Left renal pelvis (tissue), 4 donors: Measurements from ENCODE around the gene CD79A. TPM values are rescaled to one million over a fixed set of nuclear protein-coding genes. Genes with fewer than 3 reads are reported as not detected.
"Not testable (repeated sequence)": the region's sequence is repeated elsewhere in the genome, so short reads cannot be mapped to it uniquely, and the experiment has no call there.

Source experiments
- DNase-seq, 4 donors: peaks; one replicate each; pipeline ENCODE4 v3.0.0-alpha.2; 2013; ENCODE audit warnings: low read depth in 4 of 4, low spot score in 3 of 4
- polyA plus RNA-seq, 4 donors: library from polyadenylated mRNA; unstranded; fragments of 120-200 nt; gene quantifications; one replicate each; pipeline ENCODE4 v1.2.1, GENCODE V29; 2013; ENCODE audit not compliant: insufficient read length in 4 of 4

CD79A gene
- polyA plus RNA-seq, 4 donors = 0.62 to 2.3 (median 0.94) TPM

DNA sequence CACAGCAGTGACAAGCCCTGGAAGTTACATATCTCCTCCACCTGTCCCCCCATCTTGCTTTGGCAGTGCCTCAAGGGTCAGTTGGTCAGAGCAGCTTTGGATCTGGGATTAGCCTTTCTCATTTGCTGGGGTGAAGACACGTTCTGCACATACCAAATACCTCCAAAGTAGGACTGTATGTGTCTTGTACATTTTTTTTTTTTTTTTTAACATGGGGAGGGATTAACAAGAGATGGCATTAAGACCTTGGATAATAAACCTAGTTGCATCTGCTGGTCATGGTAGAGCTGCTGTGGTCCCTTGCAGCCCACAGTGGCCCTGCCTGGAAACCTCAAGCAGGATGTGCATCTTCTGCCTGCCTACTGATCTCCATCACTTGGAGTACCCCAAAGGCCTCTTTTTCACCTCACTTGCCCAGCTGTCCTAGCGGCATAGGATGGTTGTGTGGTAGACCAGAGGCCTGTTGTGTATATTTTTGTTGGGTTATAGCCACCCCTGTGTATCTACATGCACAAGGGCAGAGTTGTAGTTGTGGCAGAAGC lies 14.6 kb upstream of the CD79A start:
- no peak for DNase-seq

DNA sequence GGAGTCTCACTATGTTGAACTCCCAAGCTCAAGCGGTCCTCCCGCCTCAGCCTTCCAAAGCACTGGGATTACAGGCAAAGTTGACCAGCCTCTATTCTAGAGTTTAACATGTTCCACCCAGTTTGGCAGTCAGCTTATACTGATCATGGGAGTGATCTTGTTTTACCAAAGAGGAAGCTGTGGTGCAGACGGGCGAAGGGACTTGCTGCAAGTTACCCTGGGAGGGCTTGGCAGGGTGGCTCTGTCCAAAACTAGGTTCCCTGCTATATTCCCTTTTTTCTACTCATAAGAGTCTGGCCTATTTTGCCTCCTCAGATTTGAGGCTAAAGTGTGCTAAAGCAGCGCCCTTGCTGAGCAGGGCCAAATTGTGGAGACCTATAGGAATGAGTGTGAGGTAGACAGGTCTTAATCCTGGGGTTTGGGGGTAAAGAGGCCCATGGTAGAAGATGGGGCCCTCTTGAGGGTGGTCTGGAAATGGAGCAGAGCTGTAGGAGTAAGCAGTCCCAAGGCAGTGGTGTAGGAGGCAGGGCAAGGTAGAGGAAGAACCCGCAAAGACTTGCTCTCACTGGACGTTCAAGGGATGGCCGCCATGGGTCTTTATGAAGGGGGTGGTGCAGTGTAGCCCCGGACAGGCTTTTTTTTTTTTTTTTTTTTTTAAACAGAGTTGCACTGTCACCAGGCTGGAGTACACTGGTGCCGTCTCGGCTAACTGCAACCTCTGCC lies 13.7 kb upstream of the CD79A start:
- DNase-seq = no peak

DNA sequence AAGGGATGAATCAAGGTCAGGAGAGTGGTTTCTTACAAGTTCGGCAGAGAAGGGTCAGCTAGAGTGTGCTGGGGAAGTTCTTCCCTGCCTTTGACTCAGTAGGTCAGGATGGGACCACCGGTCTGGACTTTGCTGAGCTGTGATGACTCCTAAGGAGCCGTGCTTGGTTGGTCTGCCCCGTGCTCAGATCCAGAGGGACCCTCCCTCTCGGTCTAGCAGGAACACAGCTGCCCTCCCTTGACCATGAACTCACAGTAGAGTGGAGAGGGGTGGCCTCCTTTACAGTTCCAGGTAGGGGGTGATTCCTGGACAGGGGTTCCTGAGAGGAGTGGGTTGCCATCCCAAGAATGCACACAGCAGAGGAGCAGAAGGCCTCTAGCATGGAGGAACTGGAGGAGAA lies 12.7 kb upstream of the CD79A start:
- no peak for DNase-seq

DNA sequence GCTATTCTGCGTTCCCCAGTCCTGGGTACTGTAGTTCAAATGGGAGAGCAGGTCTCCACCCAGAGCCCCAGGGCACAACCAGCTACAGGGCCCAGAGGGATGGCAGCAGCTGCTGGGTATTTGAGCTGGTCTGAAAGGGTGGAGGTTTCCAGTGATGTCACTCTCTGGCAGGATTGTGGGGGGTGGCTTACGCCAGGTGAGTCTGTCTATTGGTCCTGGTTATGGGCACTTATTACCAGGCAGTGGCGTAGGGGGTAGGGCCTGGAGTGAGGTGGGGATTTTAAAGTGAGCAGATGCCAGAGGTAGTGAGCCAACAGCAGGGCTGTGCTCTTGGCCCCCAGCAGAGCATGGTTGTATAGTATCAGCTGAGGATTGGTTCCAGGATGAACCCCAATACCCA lies 10.8 kb upstream of the CD79A start:
- DNase-seq = no peak

DNA sequence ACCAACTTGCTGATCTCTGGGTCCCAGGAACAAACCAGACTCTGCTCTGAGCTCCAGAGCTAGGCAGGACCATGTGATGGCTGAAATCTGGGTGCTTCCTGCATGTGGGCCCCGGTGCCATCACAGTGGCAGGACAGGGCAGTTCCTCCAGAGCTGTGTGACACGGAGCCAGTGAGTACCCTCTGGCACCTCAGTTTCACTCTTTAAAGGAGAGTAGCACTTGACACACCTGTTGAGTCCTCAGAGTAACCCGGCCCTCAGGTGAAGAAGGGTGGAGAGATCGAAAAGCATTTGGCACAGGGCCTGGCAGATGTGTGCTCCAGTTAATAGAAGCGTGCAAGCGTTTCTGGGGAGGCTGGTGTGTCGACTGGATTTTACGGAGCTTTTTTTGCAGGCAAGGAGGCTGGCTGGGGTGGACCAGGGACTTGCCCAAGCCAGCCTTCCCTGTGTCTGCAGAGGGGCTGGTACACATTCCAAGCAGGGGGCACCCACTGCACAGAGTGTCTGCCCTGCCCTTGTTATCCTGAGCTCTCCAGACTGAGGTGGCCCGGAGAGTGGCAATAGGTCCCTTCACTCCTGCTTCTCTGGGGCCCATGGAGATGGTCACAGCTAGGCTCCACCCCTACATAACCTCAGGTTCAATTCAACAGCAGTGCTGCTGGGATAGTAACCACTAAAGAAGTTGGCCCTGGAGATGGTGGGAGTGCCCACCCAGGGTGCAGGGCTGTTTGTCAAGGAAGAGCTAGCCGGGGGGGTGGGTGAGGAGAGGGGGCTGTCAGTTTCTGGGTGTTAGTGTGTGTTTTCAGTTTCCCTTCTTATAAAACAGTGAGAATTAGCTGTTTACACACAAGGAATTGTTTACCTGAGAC lies 8.7 kb upstream of the CD79A start:
- DNase-seq = no peak

DNA sequence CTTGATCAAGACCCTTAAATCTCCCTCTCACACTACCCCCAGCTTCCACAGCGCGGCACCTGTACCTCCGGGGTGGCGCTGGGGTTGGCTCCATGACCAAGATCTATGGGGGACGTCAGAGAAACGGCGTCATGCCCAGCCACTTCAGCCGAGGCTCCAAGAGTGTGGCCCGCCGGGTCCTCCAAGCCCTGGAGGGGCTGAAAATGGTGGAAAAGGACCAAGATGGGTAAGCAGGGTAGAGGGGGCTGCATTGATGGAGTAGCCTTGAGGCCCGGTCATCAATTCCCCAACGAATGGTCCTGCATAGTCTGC lies 8.1 kb upstream of the CD79A start:
- no peak for DNase-seq

DNA sequence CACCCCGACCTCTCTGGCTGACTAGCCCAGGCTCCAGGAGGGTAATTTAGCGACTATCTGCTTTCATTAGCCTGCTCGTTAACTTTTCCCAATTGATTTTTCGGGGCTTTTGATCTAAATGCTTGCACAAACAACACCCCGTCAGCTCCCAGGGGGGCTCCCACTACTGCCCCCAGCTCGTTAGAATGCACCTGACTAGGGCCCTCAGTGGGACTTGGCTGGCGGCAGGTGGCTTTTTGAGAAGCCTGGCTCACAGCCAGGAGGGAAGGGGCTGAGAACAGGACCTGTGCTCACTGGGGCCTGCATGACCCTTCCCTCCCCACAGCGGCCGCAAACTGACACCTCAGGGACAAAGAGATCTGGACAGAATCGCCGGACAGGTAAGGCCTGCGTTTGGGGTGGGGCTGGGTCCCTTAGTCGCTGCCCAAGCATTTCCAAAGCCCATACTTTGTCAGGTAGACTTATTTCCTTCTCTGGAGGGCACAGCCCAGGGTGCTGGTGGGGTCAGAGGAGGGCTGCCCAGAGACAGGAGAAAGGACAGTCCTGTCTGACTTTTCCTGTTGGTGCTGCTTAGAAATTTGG lies 7.6 kb upstream of the CD79A start:
- no peak for DNase-seq

DNA sequence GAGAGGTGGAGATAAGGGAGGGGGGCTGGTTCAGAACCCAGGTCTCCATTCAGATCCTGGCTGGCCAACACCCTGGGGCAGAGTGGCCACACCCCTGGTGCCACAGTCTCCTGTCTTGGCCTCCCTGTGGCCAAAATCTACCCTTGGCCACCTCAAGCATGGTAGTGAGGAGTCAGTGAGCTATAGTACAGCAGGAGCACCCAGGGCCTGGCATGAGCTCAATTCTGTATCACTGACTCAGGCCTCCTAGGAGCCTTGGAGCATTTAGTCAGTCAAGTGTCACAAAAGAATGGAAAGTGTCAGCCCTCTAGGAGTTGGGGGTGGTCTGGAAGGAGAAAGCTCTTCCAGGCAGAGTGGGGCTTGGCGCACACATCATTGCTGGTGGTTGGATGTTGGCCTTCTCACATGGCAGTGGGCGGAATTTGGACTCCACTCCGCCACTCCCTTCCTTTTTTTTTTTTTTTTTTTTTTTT lies 6.6 kb upstream of the CD79A start:
- no peak for DNase-seq

DNA sequence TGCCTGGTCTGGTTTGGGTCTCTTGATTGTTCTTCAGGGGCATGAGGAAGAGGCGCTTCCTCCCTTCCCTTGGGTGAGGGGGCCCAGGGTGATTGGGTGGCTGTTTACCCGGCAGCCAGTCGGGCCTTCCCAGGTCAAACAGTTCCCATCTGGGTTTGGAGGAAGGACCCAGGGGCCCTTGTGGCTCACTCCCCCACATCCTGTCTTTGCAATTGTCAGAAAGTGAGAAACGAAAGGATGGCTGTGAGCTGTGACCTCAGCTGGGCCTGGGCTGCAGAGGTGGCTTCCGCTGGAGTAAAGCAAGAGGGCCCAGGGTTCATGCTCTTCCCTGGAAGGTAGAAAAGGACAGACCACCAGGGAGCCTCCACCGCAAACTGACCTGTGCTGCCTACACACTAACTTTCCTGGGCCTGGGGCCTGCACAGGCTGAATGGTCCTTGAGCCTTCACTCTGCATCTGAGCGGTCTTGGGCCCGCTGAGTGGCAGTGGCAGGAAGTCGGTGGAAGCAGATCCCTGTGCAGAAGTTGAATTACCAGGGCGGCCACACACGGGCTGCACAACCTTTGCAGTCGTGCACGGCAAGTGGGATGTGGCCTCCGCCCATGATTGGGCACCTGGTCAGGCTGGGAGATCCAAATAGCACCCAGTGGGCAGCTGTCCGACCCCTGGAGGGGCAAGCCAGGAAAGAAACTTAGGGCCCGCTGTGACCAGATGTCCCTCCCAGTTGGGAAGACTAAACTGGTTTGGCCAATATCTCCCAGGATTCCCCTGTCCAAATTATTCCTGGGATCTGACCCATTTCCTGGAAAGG lies 5.3 kb upstream of the CD79A start:
- no peak for DNase-seq

DNA sequence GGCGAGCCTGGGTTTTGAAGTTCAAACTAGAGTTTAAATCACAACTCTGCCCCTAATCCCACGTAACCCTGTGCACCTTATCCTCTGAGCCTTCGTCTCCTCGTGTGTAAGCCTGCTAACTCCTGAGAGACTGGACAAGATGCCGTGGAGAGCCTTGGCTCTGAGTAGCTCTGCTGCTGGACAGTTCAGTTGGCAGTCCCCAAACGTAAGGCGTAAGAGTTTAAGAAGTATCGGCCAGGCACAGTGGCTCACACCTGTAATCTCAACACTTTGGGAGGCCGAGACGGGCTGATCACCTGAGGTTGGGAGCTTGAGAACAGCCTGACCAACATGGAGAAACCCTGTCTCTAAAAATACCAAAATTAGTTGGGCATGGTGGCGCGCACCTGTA lies 4.7 kb upstream of the CD79A start:
- no peak for DNase-seq

DNA sequence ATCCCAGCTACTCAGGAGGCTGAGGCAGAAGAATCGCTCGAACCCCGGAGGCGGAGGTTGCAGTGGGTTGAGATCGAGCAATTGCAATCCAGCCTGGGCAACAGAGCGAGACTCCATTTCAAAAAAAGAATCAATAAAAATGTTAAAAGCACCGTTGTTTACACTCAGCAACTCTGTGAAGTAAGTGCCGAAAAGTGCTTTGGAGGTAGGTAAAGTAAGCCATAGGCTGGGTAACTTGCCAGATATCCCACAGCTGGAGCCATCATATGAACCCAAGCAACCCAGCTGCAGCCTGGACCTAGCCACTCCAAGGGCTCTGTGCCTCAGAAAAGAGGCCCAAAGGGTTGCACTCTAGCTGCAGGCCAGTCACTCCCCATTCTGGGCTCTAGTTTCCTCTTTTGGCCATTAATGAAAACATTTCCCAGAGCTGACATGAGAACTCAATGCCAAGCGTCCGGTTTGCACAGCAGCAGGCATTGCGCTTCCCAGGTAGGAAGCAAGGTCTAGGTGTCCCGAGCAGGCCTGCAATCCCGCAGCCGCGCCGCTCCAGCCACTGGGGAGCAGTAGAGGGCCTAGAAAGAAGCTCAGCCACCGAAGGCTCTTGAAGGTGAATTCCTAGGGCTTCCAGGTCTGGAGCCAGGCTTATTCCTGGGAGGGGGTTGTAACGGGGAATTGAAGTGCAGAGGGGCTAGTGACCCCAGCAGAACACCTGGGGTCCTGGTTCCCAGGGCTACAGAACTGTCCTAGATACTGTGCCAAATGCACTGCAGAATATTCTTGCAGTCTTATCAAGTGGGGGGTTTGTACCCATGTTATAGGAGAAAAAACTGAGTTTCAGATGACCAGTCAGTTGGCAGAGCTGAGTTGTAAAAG lies 4.1 kb upstream of the CD79A start:
- no peak for DNase-seq

DNA sequence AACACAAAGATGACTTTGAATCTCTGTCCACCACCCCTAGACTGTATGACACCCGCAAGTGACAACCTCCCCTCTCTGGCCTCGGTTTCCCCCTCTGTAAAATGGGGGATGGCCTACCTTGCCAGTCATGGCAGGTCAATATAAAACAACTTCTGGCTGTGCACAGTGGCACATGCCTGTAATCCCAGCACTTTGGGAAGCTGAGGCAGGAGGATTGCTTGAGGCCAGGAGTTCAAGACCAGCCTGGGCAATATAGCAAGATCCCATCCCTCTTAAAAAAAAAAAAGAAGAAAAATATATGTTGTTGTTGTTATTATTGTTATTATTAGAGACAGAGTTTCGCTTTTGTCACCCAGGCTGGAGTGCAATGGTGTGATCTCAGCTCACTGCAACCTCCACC lies 1.1 kb upstream of the CD79A start:
- not testable (repeated sequence) for DNase-seq

DNA sequence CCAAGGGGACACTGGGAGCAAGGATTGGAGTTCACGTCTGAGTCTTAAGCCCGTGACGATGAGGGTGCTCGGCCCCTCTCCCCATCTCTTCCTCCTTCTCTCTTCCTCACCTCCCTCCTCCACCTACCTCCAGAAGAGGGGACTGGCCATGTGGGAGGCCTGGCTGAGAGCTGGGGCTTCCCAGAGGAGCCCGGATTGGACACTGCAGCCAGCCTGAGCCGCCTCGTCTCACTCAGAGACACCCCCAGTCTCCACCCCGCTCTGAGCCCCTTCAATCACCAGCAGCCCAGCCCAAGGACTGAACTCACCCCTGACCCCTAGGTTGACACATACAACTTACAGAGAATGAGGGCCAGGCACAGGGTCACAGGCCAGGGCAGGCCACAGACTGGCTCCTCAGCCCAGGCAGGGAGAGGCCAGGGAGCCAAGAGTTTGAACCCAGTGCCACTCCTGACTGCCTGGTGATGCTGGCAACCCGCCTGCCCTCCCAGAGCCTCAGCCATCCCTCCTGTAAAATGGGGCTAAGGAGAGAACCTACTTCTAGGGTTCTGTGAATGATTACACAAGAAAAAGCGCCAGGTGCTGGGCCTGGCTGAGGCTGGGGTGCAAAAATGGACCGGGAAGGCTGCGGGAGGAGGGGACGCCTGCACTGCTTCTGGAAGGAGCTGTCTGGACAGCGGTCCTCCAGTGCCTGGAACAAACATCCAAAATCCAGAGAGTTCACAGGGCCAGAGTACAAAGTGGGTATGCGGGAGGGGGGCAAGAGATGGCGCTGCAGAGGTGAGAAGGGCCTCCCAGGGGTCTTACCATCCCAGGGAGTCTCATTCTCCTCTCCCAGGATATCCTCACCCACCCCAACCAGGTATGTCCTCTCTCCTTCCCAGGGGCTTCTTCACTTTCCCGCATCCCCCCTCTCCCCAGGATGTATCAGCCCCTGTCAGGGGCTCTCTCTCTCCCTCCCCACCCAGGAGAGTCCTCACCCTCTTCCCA lies 1.1 kb downstream of the CD79A start:
- no peak for DNase-seq

DNA sequence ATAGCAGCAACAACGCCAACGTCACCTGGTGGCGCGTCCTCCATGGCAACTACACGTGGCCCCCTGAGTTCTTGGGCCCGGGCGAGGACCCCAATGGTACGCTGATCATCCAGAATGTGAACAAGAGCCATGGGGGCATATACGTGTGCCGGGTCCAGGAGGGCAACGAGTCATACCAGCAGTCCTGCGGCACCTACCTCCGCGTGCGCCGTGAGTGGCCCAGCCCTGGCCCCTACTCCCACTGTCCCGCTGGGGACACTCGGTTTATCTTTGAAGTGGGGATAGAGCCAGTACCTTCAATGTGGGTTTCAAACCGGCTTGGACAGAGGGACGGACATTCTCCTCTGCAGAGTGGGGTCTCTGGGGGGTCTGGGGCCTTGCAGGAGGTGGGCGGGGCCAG lies 2.0 kb downstream of the CD79A start:
- DNase-seq = no peak

DNA sequence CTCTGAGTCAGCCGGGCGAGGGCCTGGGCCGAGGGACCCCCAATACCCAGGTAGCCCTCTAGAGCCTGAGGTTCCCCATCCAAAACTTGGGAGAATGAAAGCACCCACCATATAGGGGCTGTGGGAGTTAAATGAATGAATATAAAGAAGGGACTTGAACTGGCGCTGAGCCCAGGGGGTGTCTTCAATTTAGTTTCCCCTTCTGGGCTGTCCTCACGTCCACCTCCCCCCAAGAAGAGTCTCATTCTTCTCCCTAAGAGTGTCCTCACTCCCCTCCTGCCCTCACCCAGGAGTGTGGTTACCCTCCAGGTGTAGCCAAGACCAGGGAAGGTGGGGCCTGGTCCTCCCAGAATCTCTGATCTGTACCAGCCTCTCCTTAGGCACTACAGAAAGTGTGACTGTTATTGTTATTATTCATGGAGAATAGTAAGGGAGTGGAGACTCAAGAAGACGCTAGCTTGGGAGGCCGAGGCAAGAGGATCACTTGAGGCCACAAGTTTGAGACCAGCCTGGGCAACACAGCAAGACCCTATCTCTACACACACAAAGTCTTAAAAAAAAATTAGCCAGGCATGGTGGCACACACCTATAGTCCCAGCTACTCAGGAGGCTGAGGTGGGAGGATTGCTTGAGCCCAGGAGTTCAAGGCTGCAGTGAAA lies 2.7 kb downstream of the CD79A start:
- DNase-seq = no peak

DNA sequence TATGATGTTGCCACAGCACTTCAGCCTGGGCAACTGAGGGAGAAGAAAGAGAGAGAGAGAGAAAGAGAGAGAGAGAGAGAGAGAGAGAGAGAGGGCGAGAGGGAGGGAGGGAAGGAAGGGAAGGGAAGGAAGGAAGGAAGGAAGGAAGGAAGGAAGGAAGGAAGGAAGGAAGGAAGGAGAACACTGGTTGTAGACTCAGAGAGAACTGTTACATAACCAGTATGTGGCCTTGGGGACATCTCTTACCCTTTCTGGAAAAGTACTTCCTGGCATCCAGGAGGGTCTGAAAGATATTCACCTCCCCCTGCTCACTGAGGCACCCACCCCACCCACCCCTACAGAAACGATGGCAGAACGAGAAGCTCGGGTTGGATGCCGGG lies 3.2 kb downstream of the CD79A start:
- DNase-seq = no peak

DNA sequence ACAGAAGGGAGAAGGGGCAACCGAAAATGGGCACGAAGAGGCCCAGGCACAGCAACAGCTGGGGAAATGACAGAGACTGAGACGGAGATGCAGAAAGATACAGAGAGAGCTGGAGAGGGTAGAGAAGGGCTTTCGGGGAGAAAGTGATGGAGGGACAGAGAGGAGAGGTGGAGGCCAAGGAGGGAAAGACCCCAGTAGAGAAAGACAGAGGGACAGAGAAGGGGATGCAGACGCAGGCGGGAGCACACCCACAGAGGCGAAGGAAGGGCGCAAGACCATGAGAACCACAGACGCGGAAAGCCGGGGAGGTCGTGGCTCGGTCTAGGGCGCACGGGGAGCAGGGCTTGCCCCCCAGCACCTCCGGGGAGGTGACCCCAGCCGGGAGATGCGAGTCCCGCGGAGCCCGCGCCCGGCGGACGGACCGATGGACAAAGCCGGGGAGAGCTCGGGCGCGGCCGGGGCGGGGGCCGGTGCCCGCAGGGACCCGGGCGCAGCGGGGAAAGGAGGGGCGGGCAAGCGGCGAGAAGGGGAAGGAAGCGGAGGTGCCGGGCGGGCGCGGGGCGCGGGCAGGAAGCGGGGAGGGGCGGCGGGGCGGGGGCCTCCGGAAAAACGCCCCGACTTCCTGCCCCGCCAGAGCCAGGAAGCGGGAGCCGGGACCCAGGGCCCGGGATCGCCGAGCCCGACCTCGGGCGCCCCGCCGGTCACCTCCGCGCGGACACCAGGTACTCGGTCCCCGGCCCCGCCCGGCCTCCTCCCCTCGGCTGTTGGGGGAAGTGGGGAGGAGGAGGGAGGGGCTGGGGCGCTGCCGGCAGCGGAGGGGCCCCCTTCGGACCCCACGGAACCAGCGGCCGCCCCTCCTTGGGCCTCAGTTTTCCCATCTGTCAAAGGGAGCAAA lies 5.7 kb downstream of the CD79A start, which contains the start of gene ARHGEF1:
Gene ARHGEF1 (plus strand): TSS at position 617 of the 895 bp plus-strand sequence. CDS start 4,899 bp downstream, outside the sequence.
- no peak for DNase-seq
